Endometrial microvascular endothelial cells (primary cell): ENCODE measurements around the gene POLR2A. TPM values are rescaled to one million over a fixed set of nuclear protein-coding genes. Genes with fewer than 3 reads are reported as not detected.

ENCODE experiments used
- in situ Hi-C: cut with HindIII; loops from 2 replicates; pipeline ENCODE4 v1.10.0; 2017; ENCODE audit warnings: low sequenced_read_pairs, low pct_unique_long_range_greater_than_20kb; ENCODE audit errors: inconsistent ontology term
- total RNA-seq: library from RNA; depleted of rRNA; stranded (reverse); fragments of >200 nt; gene quantifications from one replicate; pipeline ENCODE4 v1.2.3, GENCODE V29; 2015; ENCODE audit errors: inconsistent ontology term

The POLR2A gene
- total RNA-seq, 1 donor from 2014 or later, result 40.6 TPM

DNA sequence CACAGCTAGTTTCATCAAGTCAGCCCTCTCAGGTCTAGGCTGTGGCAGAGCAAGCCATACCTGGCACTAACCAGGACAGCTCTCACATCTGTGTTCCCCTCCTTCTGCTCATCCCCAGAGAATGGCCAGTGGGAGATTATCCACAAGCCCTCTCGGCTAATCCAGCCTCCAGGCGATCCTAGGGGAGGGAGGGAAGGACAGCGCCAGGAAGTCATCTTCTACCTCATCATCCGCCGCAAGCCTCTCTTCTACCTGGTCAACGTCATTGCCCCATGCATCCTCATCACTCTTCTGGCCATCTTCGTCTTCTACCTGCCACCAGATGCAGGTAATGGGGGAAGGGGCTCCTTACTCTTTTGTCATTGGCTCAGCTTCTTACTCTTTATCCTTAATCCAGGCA is 35.7 kb upstream of the POLR2A start:
- in situ Hi-C loops, result no loop called here

DNA sequence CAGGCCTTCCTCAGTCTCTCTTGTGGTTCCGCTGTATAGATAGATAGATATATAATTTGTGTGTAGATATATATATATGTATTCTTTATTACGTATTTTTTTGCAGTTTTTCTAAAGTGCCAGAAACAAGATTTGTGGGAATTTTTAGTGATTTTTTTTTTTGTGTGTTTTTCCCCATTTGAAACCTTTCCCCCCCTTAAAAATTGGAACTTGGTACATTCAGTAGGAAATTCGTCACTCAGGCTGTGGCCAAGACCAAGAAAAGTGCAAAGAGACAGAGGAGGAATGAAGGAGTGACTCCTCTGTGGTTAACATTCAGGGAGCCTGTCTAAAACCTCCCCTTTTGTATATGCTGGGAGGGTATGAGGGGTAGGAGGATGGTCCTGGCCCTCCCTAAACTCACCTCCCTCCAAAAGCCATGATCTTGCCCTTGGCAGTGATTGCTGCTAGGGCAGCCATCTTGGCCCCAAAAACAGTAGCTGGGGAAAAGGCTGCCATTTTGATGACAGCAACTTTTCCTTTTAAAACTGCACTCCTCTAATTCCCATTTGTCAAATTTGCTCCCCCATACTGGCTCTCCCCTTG is 24.1 kb upstream of the POLR2A start:
- in situ Hi-C loops, result loop anchor here (25.0 kb wide), 1 partner anchor 102 kb away; the partner anchor contains the start of genes SENP3 and TNFSF13

DNA sequence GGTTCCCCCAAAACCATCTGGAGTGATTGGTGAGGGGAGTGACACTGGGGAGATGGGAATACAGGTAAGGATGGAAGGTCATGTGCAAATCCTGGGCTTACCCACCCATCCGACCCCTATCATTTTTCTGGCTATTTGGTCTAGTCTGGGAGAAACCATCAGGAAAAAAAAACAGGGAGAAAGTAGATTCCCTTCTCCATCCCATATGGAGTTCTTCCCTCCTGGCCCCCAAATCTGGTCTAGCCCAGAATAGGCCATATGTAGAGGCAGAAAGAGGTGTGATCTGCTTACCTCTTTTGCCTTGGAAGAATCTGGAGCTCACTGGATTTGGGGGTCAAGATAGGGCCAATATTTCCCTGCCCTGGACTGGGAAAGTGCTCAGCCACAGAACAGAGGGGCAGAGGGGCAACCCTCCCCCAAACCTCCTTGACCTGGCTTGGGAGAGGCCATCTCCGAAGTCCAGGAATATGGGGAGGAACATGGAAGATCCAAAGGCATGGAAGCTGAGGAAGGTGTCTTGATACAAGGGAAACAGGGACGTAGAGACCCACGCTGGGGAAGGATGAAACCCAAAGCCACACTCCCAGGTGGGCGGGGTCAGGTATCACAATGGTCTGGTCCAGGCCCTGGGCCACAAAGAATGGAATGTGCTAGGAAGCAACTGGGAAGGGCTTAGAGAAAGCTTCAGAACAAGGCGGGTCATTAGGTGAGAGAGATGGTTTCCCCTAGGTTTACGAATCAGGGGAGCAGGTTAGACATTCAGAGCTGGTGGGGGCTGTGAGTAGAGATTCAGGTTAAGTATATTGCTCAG is 23.1 kb upstream of the POLR2A start:
- in situ Hi-C loops, result loop anchor here (25.0 kb wide), 1 partner anchor 101 kb away; the partner anchor contains the start of genes SENP3 and TNFSF13

DNA sequence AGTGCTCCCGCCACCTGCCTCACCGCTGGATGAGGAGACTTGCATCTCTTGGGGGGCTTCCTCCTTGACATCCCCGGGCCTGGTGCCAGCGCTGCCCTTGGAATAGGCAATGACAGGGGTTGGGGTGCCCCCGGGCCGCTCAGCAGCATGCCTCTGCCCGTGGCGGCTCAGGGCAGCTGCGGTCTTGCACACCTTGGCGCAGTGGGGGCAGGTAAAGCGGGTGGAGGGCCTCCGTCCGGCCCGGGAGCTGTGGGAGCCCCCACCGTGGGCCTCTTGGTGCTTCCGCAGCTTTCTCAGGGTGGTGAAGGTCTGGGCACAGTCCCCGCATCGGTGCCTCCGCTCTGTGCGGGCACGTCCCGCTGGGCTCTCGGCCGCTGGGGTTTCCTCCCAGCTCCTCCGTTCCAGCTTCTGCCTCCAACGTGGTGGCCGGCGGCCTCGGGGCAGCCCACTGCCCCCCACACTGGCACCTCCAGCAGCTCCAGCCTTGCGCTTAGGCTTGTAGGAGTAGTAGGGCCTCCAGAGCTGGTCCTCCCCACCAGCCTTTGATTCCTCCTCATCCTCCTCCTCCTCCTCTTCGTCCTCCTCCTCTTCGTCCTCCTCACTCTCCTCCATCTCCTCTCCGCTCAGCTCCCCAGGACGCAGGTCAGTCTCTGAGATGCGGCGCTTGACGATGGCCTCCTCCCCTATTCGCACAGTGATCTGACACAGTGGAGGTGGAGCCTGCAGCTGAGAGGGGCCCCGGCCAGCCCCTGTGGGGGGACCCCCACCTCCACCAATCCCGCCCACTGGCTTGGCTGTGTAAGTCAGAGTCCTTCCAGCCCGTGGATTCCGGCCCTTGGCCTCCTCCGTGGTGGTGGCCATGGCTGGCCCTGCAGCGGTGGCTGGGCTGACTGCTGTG is 21.4 kb upstream of the POLR2A start:
- in situ Hi-C loops, result loop anchor here (25.0 kb wide), 1 partner anchor 100 kb away; the partner anchor contains the start of genes SENP3 and TNFSF13

DNA sequence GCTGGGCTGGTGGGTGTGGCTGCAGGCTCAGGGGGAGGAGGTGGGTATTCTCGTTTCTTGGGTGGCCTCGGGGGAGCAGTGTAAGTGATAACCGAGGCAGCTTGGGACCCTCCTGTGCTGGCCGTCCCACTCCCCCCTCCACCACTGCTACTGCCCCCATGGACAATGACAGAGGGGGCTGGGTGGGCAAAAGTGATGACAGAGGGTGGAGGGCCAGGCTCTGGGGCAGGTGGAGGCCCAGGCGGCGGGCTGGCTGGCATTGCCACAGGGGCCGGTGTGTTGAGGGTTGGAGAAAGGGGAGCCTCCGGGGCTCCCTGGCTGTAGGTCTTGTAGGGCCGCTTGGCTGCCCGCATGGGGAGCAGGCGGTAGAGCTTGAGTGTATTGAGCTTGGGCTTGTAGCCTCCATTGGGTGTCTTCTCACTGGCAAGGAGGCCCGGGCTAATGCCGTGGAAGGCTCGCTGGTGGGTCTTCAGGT is 20.8 kb upstream of the POLR2A start:
- in situ Hi-C loops, result loop anchor here (25.0 kb wide), 1 partner anchor 99 kb away; the partner anchor contains the start of genes SENP3 and TNFSF13

DNA sequence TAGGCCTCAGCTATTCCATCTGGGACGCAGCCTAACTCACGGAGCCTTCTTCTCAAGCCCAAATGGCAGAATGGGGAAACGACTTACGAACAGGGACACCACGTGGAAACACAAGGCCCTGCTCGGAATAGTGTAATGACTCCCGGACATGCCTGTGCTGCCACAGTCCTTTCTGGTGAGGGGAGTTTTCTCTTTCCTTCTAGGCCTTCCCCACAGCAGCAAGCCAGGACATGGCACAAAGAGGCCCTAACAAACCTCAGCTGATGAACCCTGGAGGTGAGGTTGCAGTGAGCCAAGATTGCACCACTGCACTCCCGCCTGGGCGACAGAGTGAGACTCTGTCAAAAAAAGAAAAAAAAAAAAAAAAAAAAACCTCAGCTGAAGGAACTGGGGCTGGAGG is 20.1 kb upstream of the POLR2A start:
- in situ Hi-C loops, result loop anchor here (25.0 kb wide), 1 partner anchor 98 kb away; the partner anchor contains the start of genes SENP3 and TNFSF13

DNA sequence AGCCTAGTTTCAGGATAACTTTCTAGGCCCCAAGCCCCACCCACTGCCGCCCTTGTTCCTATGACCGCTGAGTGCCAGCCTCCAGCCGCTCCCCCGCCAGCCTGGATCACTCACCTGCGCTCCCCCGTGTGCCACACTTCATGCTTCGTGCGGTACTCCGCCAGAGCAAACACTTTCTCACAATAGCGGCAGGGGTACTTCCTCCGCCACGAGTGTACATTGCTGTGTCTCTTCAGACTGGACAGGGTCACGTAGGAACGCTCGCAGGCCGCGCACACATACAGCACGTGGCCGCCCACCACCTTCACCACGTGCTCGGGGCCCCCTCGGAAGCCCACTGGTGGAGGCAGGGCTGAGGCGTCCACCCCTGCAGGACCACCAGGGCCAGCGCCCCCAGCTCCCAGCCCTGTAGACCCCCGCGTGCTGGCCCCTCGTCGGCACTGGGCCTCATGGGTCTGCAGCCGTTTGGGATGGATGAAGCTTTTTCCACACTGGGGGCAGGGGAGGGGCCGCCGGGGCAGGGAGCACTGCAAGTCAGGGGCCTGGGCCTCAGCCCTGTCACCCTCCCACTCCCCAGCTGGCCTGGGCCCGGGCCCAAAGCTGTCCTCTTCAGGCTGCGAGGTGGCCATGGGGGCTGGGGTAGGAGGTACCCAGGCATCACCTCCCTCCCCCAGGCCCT is 18.4 kb upstream of the POLR2A start:
- in situ Hi-C loops, result loop anchor here (25.0 kb wide), 1 partner anchor 97 kb away; the partner anchor contains the start of genes SENP3 and TNFSF13

DNA sequence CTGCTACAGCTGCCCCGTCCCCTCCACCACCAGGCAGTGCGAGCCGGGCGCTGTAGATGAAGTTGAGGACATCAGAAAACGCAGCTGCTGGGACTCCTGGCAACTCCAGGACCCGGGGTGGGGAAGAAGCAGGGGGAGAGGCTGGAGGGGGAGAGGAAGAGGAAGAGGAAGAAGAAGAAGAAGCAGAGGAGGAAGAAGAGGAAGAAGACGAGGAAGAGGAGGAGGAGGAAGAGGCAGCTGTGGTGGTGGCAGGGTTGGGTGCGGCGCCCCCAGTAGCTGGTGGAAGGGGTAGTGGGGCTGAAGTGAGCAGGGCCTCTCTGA is 17.9 kb upstream of the POLR2A start:
- in situ Hi-C loops, result loop anchor here (25.0 kb wide), 1 partner anchor 96 kb away; the partner anchor contains the start of genes SENP3 and TNFSF13

DNA sequence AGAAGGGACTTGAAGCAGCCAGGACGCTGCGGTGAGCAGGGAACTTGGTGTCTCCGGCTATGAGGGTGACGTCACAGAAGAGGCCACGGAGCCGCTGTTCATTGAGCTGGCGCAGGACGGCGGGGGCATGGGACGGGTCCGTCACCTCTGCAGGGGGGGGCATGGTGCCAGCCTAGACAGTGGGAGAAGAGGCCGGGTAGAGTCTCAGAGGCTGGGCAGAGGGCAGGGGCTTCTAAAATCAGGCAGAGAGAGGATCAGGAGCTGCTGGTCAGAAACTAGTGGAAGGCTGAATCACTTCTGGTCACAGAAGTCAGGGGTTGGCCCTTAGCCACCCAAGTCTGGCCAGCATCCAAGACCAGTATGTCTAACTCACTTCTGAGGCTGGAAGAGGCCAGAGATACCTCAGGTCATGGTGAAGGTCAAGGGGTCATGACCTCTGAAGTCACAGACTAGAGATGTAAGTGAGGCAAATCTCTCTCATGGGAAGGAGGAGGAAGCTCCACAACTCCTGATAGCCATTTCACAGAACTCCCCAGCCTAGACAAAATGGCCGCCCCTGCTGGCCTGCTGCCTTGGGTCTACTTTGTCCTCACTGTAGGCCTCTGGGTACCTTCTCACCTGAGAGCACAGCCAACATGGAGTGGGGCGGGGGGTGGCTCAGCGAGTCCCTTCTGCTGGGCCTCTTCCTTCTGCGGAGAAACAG is 17.4 kb upstream of the POLR2A start:
- in situ Hi-C loops, result loop anchor here (25.0 kb wide), 1 partner anchor 96 kb away; the partner anchor contains the start of genes SENP3 and TNFSF13

DNA sequence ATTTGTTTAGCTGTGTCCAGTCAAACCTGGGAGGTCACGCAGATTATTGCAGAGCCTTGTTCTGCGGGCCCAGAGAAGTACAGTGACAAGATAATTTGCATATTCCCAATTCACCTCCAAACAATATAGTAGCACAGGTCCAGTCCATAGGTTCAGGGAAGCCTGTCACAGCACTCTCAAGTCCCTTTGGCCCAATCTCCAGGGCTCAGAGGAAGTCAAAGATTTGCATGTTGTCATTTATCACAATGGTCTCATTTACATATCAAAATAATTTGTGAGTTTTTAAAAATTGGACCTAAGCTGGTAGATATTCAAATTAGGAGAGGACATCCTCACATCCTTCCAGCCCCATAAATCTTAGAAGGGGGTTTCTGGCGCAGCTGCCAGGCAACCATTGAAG is 16.7 kb upstream of the POLR2A start:
- in situ Hi-C loops, result loop anchor here (25.0 kb wide), 1 partner anchor 95 kb away; the partner anchor contains the start of genes SENP3 and TNFSF13

DNA sequence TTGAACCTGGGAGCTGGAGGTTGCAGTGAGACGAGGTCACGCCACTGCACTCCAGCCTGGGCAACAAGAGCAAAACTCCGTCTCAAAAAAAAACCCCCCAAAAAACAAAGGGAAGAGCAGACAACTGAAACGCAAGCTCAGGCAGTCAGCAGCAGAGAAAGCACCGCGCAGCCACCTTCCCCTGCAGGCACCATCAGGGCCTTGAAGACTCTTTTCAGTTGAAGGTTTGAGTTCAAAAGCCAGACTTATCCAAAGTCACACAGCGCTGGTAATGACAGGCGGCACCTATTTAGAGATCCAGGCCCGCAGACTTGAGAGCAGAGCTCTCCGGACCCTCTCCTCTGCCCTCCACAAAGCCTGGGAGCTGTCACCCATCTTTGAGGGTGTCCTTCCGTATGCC is 15.9 kb upstream of the POLR2A start:
- in situ Hi-C loops, result loop anchor here (25.0 kb wide), 1 partner anchor 94 kb away; the partner anchor contains the start of genes SENP3 and TNFSF13

DNA sequence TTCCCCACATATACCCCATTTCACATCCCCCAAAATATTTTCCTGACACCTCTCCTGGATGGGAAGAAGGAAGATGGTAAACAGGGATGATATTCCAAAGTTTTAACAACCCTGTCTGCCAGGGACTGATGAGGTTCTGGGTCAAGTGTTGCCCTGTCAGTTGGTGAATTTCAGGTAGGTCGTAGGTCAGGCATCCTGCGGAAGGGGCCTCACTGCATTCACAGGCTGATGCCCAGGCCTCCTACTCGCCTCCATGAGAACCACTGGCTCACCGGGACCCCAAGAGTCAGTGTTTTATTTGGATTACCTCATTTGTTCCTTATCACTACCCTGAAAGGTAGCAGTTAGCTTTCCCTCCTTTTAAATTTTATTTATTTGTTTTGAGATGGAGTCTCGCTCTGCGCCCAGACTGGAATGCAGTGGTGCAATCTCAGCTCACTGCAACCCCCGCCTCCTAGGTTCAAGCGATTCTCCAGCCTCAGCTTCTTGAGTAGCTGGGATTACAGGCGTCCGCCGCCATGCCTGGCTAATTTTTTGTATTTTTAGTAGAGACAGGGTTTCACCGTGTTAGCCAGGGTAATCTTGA is 15.3 kb upstream of the POLR2A start:
- in situ Hi-C loops, result loop anchor here (25.0 kb wide), 1 partner anchor 93 kb away; the partner anchor contains the start of genes SENP3 and TNFSF13

DNA sequence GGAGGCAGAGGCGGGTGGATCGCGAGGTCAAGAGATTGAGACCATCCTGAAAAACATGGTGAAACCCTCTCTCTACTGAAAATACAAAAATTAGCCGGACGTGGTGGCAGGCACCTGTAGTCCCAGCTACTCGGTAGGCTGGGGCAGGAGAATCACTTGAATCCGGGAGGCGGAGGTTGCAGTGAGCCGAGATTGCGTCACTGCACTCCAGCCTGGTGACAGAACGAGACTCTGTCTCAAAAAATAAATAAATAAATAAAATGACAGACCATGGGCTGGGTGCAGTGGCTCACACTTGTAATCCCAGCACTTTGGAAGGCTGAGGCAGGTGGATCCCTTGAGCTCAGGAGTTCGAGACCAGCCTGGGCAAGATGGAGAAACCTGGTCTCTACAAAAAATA is 14.3 kb upstream of the POLR2A start:
- in situ Hi-C loops, result loop anchor here (25.0 kb wide), 1 partner anchor 92 kb away; the partner anchor contains the start of genes SENP3 and TNFSF13

DNA sequence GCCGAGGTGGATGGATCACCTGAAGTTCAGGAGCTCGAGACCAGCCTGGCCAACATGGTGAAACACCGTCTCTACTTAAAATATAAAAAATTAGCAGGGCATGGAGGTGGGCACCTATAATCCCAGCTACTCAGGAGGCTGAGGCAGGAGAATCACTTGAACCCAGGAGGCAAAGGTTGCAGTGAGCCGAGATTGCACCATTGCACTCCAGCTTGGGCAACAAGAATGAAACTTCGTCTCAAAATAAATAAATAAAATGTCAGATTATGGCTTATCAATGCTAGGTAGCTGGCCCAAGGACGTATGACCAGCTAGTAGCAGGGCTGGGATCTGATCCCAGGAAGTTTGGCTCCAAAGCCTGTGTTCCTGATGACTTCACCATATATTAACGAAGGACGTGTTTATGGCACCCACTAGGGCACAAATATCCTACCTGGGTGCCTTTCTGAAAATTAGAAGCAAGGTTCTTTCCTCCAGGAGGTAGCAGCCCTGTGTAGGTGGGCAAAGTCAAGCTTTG is 13.7 kb upstream of the POLR2A start:
- in situ Hi-C loops, result loop anchor here (25.0 kb wide), 1 partner anchor 92 kb away; the partner anchor contains the start of genes SENP3 and TNFSF13

DNA sequence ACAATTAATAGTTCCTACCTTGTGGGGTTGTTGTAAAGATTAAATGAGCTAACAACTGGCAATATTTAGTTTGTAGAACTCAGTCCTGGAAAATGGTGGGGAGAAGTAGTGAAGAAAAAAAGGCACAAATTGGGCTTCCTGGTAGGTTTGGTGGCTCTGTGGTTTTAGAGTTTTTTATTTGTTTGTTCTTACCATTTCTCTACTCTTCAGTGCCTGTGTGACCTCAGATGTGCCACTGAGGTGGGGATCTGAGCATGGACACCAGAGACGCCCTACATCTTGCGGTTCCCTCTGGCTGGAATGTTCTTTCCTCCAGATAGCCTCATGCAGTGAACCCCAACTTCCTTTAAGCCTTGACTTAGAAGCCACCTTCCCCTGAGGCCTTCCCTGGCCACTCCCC is 12.4 kb upstream of the POLR2A start:
- in situ Hi-C loops, result loop anchor here (25.0 kb wide), 1 partner anchor 91 kb away; the partner anchor contains the start of genes SENP3 and TNFSF13

DNA sequence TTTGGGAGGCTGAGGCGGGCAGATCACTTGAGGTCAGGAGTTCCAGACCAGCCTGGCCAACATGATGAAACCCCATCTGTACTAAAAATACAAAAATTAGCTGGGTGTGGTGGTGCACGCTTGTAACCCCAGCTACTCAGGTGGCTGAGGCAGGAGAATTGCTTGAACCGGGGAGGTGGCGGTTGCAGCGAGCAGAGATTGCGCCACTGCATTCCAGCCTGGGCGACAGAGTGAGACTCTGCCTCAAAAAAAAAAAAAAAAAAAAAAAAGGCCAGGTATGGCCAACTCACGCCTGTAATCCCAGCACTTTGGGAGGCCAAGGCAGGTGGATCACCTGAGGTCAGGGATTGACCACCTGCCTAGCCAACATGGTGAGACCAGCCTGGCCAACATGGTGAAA is 9.4 kb upstream of the POLR2A start:
- in situ Hi-C loops, result loop anchor here (25.0 kb wide), 1 partner anchor 88 kb away; the partner anchor contains the start of genes SENP3 and TNFSF13
